Left cardiac atrium (tissue), 4 donors: ENCODE measurements around the gene ATP6V1C2. TPM values are rescaled to one million over a fixed set of nuclear protein-coding genes. Genes with fewer than 3 reads are reported as not detected.
A peak's percentile ranks its signal among the peaks of the same experiment; 100 is the strongest.

ENCODE experiments used
- ATAC-seq, 2 donors: fragments of 200-7000 bp; cut with Tn5 transposase; one replicate each; pipeline ENCODE4 v1.9.1; 2020; ENCODE audit warnings: mild to moderate bottlenecking in 2 of 2, moderate library complexity in 2 of 2
- DNase-seq: peaks from one replicate; pipeline ENCODE4 v3.0.0-alpha.2; 2020
- intact Hi-C, 2 donors: fragments of 100-400 bp; cut with DNase I; formaldehyde crosslinking; loops; one replicate each; pipeline versions ENCODE4 v1.14.1 to v1.15.1; 2022 to 2023
- total RNA-seq, 2 donors: library from RNA; stranded (reverse); fragmentation: NEBNext Ultra II Directional; extraction: Animal tissue kit (Norgen Biotek cat#: 25700); gene quantifications; one replicate each; pipeline ENCODE4 v1.2.1, GENCODE V29; 2021
- donor health status: DM: no; HTN: yes; CAD: no.
- donor health status: DM: no; HTN: yes; CAD: no; lungs with severe emphysema.
- donor health status: DM: yes; HTN: yes; CAD: no.
- donor health status: Dilated cardiomyopathy.

Gene ATP6V1C2
- total RNA-seq, 2 donors from 2014 or later, result 0.18 to 0.47 TPM

DNA sequence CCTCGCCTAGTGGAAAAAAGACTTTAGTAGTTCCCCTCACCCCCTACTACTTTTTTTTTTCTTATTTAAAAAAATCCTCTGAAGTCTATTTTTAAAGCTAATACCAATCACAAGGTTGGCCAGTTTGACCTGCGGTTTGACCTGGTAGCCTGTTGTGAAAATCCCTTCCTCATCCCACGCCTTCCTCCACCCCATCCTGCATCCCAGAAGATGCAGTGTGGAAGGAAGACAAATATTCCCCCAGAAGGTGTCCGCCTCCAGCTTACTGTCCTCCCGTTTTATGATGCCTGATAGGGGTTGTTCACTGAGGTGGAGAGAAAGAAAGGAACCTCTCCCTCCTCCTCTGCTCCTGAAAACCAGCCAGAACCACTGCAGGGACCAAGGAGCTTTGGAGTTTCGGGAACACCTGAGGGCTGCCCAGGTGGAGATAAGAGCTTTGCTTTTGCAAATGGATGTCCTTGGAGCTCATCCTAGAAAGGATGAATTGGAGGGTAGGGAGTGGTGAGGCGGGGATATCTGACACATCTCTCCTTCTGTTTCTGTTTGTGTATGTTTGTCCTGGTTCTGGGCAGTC is 909 bp downstream of the ATP6V1C2 start:
- DNase-seq (no peak), ATAC-seq (peak in 1 of 2 donors; percentile 18)
- intact Hi-C loops, result no loop called here

DNA sequence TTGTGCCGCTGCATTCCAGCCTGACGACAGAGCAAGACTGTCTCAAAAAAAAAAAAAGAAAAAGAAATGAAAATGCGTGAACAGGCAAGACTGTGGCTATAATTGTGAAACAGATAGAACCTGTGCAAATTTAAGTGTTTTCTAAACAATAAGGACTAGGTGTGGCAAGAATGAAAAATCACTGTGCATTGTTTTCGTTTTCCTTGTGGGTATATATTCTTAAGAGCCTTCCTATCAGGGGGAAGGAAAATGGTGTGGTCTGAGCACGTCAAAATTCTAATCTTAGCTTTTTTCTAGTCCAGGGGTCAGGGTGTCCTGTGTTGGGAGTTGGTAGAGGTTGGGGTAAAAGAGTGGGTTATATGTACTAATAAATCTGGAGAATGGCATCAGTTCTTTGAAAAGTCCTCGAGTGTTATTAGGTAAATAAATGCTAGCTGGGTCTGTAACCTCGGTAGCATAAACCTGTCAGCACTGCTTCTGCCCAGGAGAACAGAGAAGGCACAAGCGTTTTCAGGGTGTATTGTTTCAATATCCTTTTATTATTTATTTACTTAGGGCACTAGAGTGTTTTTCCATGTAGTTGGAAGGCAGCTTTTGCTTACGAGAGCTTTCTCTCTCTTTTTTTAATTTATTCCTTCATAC is 11.6 kb downstream of the ATP6V1C2 start:
- no peak for DNase-seq
- no peak for ATAC-seq
- intact Hi-C loops, result no loop called here

DNA sequence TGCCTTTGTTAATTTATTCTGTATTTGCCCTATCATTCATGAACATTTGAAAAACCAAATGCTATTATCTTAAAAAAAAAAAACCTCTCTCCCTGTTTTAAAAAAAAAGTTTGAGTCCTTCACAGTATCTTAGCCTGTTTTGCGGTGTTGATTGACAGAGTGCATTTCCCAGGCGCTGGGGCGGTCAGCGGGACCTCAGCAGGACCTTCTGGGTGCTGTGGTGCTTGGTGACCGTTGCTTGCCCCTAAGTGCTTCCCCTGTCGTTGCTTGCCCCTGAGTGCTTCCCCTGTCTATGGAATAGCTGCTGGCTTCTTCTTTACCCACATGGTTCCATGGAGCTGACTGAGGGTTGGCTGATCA is 12.1 kb downstream of the ATP6V1C2 start:
- ATAC-seq, result no peak
- no peak for DNase-seq
- intact Hi-C loops, result no loop called here

DNA sequence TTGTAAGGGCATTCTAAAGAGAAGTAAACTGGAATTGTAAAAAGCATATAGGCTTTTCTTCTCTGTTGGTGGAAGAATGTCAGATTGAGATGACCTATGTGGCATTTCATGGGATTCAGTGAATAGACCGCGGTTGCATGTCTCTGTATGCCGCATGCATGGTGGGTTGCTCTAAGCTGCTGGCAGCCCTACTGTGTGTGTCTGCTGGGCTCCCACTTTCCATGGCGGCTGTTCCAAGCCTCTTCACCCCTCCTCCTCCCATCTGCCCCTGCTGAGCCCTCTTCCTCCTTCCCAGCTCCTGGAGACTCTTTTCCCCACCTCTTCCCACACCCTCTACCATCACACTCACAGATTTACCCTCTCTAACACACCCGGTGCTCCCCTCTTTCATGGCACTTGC is 12.6 kb downstream of the ATP6V1C2 start:
- DNase-seq (no peak), ATAC-seq (no peak)
- intact Hi-C loops, result no loop called here

DNA sequence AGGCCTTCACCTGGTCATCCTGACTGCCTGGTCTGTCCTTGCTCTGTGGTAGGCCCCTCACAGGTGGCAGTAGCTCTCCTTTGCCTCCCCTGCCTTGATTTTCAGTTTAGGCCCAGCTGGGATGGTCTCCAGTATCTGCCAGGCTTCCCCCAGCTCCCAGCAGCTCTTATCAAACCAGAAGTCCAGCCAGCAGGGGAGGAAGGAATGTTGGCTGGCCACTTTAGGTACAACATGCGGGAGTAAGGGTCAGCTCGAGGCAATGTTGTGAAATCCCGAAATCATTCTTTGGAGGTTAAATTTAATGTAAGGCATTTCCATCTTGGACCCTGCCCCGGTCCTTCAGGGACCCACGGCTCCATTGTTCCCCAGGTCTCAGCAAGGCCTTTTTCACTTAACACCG is 16.8 kb downstream of the ATP6V1C2 start:
- intact Hi-C loops, result no loop called here
- ATAC-seq (no peak), DNase-seq (no peak)

DNA sequence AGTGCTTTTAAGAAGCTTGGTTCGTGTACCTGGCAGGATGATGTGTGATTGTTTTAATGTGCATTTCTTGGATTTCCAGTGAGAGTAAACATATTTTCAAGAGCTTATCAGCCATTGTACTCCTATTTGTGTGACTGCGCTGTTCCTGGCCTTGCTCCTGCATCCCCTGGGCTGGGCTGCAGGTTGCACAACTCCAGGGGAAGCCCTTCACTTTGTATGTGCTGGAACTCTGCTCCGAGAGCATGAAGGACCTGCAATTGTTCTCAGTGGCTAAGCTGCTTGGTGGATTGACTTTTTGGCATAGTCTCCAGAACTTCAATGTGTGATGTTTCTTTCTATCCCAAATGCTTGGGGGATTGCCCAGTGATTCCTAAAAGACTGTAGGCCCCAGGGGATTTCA is 18.8 kb downstream of the ATP6V1C2 start:
- DNase-seq (no peak), ATAC-seq (no peak)
- intact Hi-C loops, result no loop called here

DNA sequence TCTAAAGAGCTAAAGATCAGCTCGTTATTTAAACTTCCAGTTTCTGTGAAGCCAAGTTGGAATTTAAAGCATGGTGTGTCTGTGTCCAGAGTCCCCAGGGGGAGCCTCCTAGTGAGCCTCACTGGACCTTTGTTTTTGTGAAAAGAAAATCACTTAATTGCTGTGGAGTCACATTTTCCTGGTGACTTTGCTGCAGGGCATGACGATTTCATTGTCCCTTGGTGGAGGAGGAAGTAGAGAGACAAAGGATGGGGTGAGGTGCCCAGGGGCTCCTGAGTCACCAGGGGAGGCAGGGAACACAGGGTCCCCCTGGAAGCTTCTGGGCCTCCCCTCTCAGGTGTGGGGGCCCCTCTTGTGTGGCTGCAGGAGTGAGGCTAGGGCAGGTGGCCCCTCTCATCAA is 19.7 kb downstream of the ATP6V1C2 start:
- DNase-seq (no peak), ATAC-seq (no peak)
- intact Hi-C loops, result no loop called here

DNA sequence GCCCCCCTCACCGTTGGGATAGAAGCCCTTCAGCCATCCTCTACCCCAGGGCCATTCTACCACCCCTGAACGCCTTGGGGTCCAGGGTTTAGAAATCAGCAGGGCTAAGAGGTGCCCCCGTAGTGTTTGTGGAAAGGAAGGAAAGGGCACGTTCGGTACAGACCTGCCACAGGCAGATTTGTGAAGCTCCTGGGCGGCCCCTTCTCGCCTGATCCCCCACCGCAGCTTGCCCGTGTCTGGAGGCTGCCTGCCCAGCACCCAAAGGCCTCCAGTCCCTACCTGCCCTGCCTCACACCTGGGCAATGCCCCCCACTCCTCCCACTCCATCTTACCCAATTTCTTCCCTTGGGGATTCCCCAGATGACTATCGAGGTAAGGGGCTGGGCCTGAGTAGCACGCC is 21.2 kb downstream of the ATP6V1C2 start:
- no peak for DNase-seq
- no peak for ATAC-seq
- intact Hi-C loops, result no loop called here

DNA sequence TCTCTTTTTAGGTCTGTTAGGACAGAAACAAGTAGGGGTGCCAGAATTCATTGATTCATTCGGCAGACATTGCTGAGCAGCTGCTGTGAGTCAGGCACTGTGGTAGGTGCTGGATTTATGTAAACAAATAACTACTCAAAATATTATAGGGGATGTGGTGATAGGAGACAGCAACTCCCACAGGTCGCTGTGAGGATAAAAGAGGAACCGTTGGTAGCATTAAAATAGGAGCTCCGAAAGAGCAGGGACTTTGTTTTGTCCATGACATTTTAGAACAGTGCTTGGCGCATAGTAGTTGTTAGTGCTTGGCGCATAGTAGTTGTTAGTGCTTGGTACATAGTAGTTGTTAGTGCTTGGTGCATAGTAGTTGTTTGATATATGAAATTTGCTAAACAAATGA is 29.2 kb downstream of the ATP6V1C2 start:
- DNase-seq, result no peak
- ATAC-seq, result no peak
- intact Hi-C loops, result no loop called here

DNA sequence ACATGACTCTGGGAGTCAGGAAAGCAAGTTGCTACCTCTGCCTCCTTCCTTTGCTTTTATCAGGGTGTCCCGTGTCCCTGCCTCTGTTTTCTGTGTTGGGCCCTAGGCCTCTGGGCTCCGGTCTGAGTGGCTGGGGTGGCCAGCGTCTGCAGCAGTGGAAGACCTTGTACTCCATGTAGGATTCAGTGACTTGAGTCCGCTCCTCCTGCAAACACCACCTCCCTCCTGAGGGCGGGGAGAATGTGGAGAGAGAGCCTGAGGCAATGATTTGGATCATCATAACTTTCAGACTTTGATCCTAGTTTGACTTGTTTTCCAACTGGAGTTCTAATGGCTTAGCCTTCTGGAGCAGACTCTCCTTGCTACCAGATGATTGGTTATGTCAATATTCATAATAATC is 30.8 kb downstream of the ATP6V1C2 start:
- no peak for DNase-seq
- intact Hi-C loops, result no loop called here
- ATAC-seq, result no peak

DNA sequence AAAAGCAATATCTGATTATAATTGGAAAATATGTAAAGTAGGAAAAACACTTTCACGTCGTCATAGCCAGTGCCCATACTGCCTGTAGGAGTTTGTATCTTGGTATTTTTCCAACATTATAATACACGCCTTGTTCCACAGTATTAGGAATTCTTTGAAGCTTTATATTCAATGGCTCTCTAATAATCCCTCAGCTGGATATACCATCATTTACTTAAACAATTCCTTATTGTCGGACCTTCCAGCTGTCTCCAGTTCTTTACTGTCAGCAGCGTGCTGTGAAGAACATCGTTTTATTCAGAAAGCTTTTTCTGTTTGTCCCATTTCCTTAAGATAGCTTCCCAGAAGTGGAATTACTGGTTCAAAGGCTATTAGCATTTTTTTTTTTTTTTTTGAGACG is 31.7 kb downstream of the ATP6V1C2 start:
- ATAC-seq (no peak), DNase-seq (no peak)
- intact Hi-C loops, result no loop called here

DNA sequence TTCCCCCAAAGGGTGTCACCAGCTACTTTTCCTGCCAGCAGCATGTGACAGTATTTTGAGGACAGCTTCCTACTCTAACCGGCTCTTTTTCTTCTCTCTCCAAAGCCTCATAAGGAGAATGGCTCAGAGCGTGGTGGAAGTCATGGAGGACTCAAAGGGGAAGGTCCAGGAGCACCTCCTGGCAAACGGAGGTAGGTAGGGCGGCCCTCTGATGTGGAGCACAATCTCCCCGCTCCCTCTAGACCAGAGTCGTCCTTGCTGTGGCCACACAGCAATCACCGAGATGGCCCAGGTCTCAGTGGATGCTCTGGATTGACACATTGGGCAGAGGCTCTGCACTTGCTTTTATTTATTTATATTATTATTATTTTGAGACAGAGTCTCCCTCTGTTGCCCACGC is 32.4 kb downstream of the ATP6V1C2 start:
- DNase-seq, result no peak
- intact Hi-C loops, result no loop called here
- no peak for ATAC-seq

DNA sequence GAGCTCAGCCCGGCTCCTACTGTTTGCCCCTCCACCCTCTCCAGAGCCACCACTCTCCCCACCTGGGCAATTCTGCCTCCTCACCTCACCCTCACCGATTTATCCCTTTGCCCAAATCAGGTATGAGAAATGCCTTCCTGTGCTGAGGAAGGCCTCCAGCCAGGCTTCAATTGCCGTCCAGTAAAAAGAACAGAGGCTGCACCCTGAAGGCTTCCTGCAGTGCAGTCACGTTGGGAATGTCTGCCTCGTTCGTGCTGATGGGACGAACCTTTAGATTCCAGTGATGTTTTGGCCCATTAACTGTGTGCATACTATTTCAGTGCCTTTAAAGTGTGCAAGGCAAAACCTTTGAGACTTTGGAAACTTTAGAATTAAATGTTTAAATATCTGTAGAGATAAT is 34.2 kb downstream of the ATP6V1C2 start:
- intact Hi-C loops, result no loop called here
- no peak for DNase-seq

DNA sequence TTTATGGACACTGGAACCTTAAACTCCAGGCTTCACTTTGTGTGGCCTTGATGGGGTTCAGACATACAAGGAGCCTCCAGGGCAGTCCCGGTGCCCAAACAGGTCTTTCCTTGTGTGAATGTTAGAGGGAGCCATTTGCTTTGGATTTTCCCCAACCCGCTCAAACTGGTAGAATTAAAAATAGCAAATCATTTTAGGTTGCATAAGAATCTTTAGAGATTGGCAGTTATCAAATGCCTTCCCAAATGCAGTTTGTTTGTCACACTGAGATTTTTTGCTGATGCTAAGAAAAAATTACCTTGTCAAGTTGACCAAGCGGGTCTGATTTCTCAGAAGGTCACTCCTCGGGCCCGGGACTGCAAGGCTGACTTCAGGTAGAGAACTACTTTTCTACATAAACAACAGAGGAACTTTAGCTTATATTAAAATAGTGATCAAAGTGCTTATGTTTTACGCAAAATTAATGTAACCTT is 36.4 kb downstream of the ATP6V1C2 start:
- ATAC-seq (no peak), DNase-seq (peak; percentile 3)
- intact Hi-C loops, result no loop called here

More for the DNA sequence above, 34.2 kb downstream of the ATP6V1C2 start:
- ATAC-seq, result no peak

DNA sequence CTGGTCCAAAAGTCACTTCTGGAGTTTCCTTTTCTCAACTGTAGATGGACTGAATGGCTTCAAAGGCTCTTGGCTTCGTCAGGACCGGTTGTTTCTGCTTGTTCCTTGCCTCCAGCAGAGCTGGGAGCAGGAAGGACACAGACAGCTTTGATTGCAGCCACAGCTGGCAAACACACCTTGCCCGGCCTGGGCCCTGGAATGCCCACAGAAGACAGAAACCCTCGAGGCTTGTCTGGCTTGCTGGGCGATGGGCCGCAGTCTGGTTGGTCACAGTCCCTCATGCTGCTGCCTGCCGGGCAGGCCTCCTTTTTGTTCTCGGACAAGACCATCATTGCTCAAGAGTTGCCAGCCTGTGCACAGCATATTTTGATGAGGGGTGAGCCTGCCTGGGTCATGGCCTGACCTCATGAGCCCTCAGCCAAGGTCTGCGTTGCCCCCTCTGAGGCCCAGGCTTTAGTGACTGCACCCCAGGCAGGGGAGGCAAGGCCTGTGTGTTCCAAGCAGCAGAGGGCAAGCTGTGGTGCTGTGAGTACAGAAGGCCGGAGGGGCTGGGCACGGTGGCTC is 37.8 kb downstream of the ATP6V1C2 start:
- DNase-seq (peak; percentile 8), ATAC-seq (no peak)
- intact Hi-C loops, result no loop called here

DNA sequence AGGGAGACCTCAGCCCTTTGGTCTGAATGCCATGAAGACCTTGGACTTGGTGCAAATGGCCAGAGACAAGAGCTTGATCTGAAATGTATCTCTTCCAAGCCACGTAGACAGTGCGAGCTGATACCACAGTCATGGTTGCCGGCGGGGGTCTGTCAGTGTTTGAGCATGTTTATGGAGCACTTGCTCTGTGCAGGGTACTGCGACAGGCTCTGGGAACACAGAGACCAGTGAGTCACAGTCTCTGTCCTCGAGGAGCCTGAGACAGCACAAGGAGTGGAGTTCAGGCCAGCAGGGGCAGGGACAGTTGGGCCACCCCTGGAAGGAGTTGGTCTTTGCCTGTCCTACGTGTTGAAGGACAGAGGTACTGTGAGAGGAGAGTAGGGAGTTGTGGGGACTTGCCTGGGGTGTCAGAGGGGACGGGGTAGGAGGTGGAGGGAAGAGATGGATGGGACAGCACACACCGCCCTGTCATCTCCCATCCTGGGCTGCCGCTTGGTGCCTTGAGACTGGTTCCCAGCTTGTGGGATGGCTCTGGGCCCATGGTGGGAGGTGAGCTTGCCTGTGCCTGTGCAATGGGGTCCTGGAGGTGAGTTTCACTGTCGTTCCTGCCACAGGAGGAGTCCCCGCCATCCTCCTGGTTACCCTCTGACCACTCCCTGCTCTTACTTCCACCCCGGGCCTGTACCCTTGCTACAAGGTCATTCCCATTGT is 39.5 kb downstream of the ATP6V1C2 start:
- DNase-seq (no peak), ATAC-seq (no peak)
- intact Hi-C loops, result no loop called here

DNA sequence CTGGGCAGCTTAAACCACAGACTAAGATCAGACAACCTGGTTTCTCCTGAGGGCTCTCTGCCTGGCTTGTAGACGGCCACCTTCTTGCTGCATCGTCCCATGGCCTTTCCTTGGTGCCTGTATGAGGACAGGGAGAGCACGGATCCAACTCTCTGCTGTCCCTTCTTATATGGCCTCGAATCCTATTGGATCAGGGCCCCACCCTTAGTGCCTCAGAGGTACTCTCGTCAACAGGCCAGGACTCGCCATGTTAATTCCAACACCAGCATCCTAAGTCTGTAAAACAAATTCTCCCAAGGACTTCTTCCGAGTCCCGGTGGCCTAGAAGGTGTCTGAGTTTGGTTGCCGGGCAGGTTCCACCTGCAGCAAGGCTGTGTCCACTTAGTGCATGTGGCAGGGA is 40.2 kb downstream of the ATP6V1C2 start:
- ATAC-seq, result no peak
- intact Hi-C loops, result no loop called here

DNA sequence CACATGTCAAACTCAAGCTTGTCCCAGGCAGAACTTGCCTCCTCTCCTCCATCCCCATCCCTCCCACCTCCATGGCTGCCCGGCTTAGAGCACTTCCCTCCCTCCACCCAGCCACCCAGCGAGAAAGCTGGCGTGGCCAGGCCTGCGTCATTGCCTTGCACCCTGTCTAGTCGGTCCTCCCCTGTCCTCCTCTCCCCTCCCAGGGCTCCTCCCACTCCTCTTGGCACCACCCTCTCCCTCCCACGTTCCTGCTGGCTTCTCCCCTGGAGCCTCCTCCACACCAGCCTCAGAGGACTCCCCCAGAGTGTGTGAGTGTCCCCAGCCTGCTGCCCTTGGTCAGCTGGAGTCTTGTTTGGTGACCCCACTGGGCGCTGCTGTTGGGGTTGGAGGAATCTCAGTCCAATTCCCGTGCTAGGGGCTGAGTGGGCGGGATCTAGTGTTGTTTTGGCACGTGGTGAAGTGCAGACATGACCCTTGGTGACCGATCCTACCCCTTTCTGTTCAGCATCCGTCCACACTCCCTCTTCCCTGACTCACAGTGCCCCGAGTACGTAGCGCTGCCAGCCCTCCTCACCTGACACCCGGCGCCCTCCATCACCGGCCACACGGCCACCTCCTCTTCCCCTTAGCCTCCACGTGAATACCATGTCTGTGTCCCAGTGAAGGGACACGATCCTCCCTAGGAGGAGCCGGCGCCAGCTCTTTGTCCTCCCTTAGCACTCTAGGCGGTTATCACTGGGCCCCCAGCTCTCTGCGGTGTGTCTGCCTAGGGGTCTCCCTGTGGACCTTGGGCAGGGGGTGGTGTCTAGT is 41.4 kb downstream of the ATP6V1C2 start:
- intact Hi-C loops, result no loop called here
- ATAC-seq (peak; percentile 53 to 83), DNase-seq (peak; percentile 61)

More for the DNA sequence above, 40.2 kb downstream of the ATP6V1C2 start:
- DNase-seq, result peak; percentile 0

DNA sequence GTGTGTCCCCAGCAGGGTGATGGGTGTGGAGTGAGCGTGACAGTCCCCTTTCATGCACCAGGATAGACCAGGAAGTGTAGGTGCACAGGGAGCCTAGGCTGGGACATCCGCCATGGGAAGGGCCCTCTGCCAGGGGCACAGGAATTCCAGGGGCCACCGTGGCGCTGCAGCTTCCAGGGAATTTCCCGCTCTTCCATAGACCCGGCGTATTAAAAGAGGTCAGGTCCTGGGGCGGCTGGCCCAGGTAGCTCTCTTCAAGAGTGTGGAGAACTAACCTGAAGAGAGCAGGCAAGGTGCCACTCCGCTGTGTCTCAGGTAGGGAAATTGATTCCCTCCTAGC is 42.0 kb downstream of the ATP6V1C2 start:
- intact Hi-C loops, result no loop called here
- no peak for ATAC-seq
- no peak for DNase-seq
